ENCODE data around the gene RACGAP1. TPM values are rescaled to one million over a fixed set of nuclear protein-coding genes. Genes with fewer than 3 reads are reported as not detected.

Gene RACGAP1
- total RNA-seq, 1 experiment from 2014 or later: 78.6 TPM

- DNase-seq: peak; percentile 56
- Histone ChIP-seq H3K9me3 (ENCODE audit: low read length) (no peaks in the 10 kb centered on the region), H2AFZ (ENCODE audit: low read length) (no peak overlapping the region), H3K9me2 (replicated peaks; ENCODE audit: insufficient read depth, low read length) (no peaks in the 10 kb centered on the region), H3K4me2 (ENCODE audit: low read depth, low read length, poor library complexity, severe bottlenecking) (peak overlapping the region; percentile 11), H3K36me3 (ENCODE audit: insufficient read depth, low read length) (no peaks in the 10 kb centered on the region; the same call in 1 of the 2 replicates), H3K4me3 (ENCODE audit: low read length) (no peak overlapping the region), H3K79me2 (ENCODE audit: low read length) (no peaks in the 10 kb centered on the region), H3K27me3 (ENCODE audit: low read length) (no peaks in the 10 kb centered on the region), H3K4me1 (ENCODE audit: low read length) (peaks cover 100% of the 10 kb centered on the region), H3K27ac (ENCODE audit: low read length) (peak overlapping the region; percentile 99), H3K9ac (ENCODE audit: low read length) (peak overlapping the region; percentile 55), H4K20me1 (ENCODE audit: insufficient read depth, low read depth, low read length) (no peaks in the 10 kb centered on the region)
Measured at GRCh38 chr12:49953961-49954846, 71.1 kb downstream of the RACGAP1 start.

- H3K4me3 ChIP-seq (ENCODE audit: low read length): no peak overlapping the region
- DNase-seq: peak; percentile 58
- no peaks in the 10 kb centered on the region for H3K9me3 ChIP-seq (ENCODE audit: low read length)
- no peaks in the 10 kb centered on the region for H3K9me2 ChIP-seq (replicated peaks; ENCODE audit: insufficient read depth, low read length)
- no peak overlapping the region for H2AFZ ChIP-seq (ENCODE audit: low read length)
- no peaks in the 10 kb centered on the region for H3K79me2 ChIP-seq (ENCODE audit: low read length)
- H3K27me3 ChIP-seq (ENCODE audit: low read length): no peaks in the 10 kb centered on the region
- H3K4me1 ChIP-seq (ENCODE audit: low read length): peaks cover 100% of the 10 kb centered on the region
- no peaks in the 10 kb centered on the region for H4K20me1 ChIP-seq (ENCODE audit: insufficient read depth, low read depth, low read length)
- H3K27ac ChIP-seq (ENCODE audit: low read length): peak overlapping the region; percentile 99
- no peaks in the 10 kb centered on the region for H3K36me3 ChIP-seq (ENCODE audit: insufficient read depth, low read length)
- H3K9ac ChIP-seq (ENCODE audit: low read length): peak overlapping the region; percentile 55
- H3K4me2 ChIP-seq (ENCODE audit: low read depth, low read length, poor library complexity, severe bottlenecking): peak overlapping the region; percentile 2
Measured at GRCh38 chr12:49953151-49953550, 72.1 kb downstream of the RACGAP1 start.

- Histone ChIP-seq H3K4me2 (ENCODE audit: low read depth, low read length, poor library complexity, severe bottlenecking) (peak overlapping the region; percentile 62), H3K79me2 (ENCODE audit: low read length) (no peaks in the 10 kb centered on the region), H3K4me3 (ENCODE audit: low read length) (no peak overlapping the region), H3K4me1 (ENCODE audit: low read length) (peaks cover 100% of the 10 kb centered on the region), H3K36me3 (ENCODE audit: insufficient read depth, low read length) (no peaks in the 10 kb centered on the region), H3K9ac (ENCODE audit: low read length) (peak overlapping the region; percentile 72), H2AFZ (ENCODE audit: low read length) (no peak overlapping the region), H4K20me1 (ENCODE audit: insufficient read depth, low read depth, low read length) (no peaks in the 10 kb centered on the region), H3K9me3 (ENCODE audit: low read length) (no peaks in the 10 kb centered on the region), H3K27ac (ENCODE audit: low read length) (peak overlapping the region; percentile 99), H3K27me3 (ENCODE audit: low read length) (no peaks in the 10 kb centered on the region), H3K9me2 (replicated peaks; ENCODE audit: insufficient read depth, low read length) (no peaks in the 10 kb centered on the region)
- peak; percentile 49 for DNase-seq
Measured at GRCh38 chr12:49952391-49953055, 72.8 kb downstream of the RACGAP1 start.

GRCh38 chr12:49951411-49952240 lies 73.7 kb downstream of the RACGAP1 start:
- peak overlapping the region; percentile 62 for H3K4me2 ChIP-seq (ENCODE audit: low read depth, low read length, poor library complexity, severe bottlenecking)
- peak overlapping the region; percentile 36; the same call in 1 of the 2 replicates for H3K4me3 ChIP-seq (ENCODE audit: low read length)
- H3K79me2 ChIP-seq (ENCODE audit: low read length): no peaks in the 10 kb centered on the region
- no peaks in the 10 kb centered on the region for H3K9me2 ChIP-seq (replicated peaks; ENCODE audit: insufficient read depth, low read length)
- no peaks in the 10 kb centered on the region for H3K27me3 ChIP-seq (ENCODE audit: low read length)
- DNase-seq: peak; percentile 92
- no peak overlapping the region for H2AFZ ChIP-seq (ENCODE audit: low read length)
- H4K20me1 ChIP-seq (ENCODE audit: insufficient read depth, low read depth, low read length): no peaks in the 10 kb centered on the region
- H3K9me3 ChIP-seq (ENCODE audit: low read length): no peaks in the 10 kb centered on the region
- peak overlapping the region; percentile 72 for H3K9ac ChIP-seq (ENCODE audit: low read length)
- H3K4me1 ChIP-seq (ENCODE audit: low read length): peaks cover 100% of the 10 kb centered on the region
- no peaks in the 10 kb centered on the region for H3K36me3 ChIP-seq (ENCODE audit: insufficient read depth, low read length)
- peak overlapping the region; percentile 99 for H3K27ac ChIP-seq (ENCODE audit: low read length)

- Histone ChIP-seq H3K4me3 (ENCODE audit: low read length) (peak within 1 kb of the TSS; percentile 36; the same call in 1 of the 2 replicates), H4K20me1 (ENCODE audit: insufficient read depth, low read depth, low read length) (no peaks in the 10 kb centered on the region), H3K9ac (ENCODE audit: low read length) (peak within 1 kb of the TSS; percentile 72), H3K79me2 (ENCODE audit: low read length) (no peaks in the 10 kb centered on the region), H3K36me3 (ENCODE audit: insufficient read depth, low read length) (no peaks in the 10 kb centered on the region), H3K4me2 (ENCODE audit: low read depth, low read length, poor library complexity, severe bottlenecking) (peak within 1 kb of the TSS; percentile 62), H2AFZ (ENCODE audit: low read length) (no peak within 1 kb of the TSS), H3K9me2 (replicated peaks; ENCODE audit: insufficient read depth, low read length) (no peaks in the 10 kb centered on the region), H3K4me1 (ENCODE audit: low read length) (peaks cover 100% of the 10 kb centered on the region), H3K27me3 (ENCODE audit: low read length) (no peaks in the 10 kb centered on the region), H3K9me3 (ENCODE audit: low read length) (no peaks in the 10 kb centered on the region), H3K27ac (ENCODE audit: low read length) (peak within 1 kb of the TSS; percentile 99)
- DNase-seq: no peak
Measured at GRCh38 chr12:49950273-49951251, 74.7 kb downstream of the RACGAP1 start, which contains the start of gene AQP2. Gene AQP2 (plus strand): TSS chr12:49950737. CDS start chr12:49950831, 94 bp downstream.

- H3K9me3 ChIP-seq (ENCODE audit: low read length): no peaks in the 10 kb centered on the region
- no peaks in the 10 kb centered on the region for H3K9me2 ChIP-seq (replicated peaks; ENCODE audit: insufficient read depth, low read length)
- peaks cover 100% of the 10 kb centered on the region for H3K4me1 ChIP-seq (ENCODE audit: low read length)
- no peaks in the 10 kb centered on the region for H3K79me2 ChIP-seq (ENCODE audit: low read length)
- no peaks in the 10 kb centered on the region for H3K36me3 ChIP-seq (ENCODE audit: insufficient read depth, low read length)
- H4K20me1 ChIP-seq (ENCODE audit: insufficient read depth, low read depth, low read length): no peaks in the 10 kb centered on the region
- peak; percentile 43 for DNase-seq
- H3K4me2 ChIP-seq (ENCODE audit: low read depth, low read length, poor library complexity, severe bottlenecking): peak overlapping the region; percentile 62
- H3K27me3 ChIP-seq (ENCODE audit: low read length): no peaks in the 10 kb centered on the region
- H3K27ac ChIP-seq (ENCODE audit: low read length): peak overlapping the region; percentile 99
- no peak overlapping the region for H3K4me3 ChIP-seq (ENCODE audit: low read length)
- peak overlapping the region; percentile 72; the same call in 1 of the 2 replicates for H3K9ac ChIP-seq (ENCODE audit: low read length)
- no peak overlapping the region for H2AFZ ChIP-seq (ENCODE audit: low read length)
Measured at GRCh38 chr12:49949866-49950265, 75.4 kb downstream of the RACGAP1 start.

All from Karpas-422 (cell line).